Right ventricle myocardium inferior (tissue), 1 donor: ENCODE data around the gene SNRPA. TPM values are rescaled to one million over a fixed set of nuclear protein-coding genes. Genes with fewer than 3 reads are reported as not detected.
A peak's percentile ranks its signal among the peaks of the same experiment; 100 is the strongest.
"Not testable (repeated sequence)": the region's sequence is repeated elsewhere in the genome, so short reads cannot be mapped to it uniquely, and the experiment has no call there.

ENCODE experiments used
- ATAC-seq: fragments of 200-7000 bp; cut with Tn5 transposase; one replicate; pipeline ENCODE4 v1.9.1; 2020; ENCODE audit warnings: mild to moderate bottlenecking, moderate library complexity
- DNase-seq: peaks from one replicate; pipeline ENCODE4 v3.0.0; 2021; ENCODE audit errors: missing footprints
- intact Hi-C: fragments of 100-400 bp; cut with DNase I; formaldehyde crosslinking; loops from one replicate; pipeline ENCODE4 v1.11.0; 2022
- total RNA-seq: library from RNA; stranded (reverse); fragmentation: NEBNext Ultra II Directional; extraction: Animal tissue kit (Norgen Biotek cat#: 25700); gene quantifications from one replicate; pipeline ENCODE4 v1.2.1, GENCODE V29; 2021
- donor health status: DM: no; HTN: yes; CAD: no; lungs with severe emphysema.

The SNRPA gene
- total RNA-seq, 1 donor from 2014 or later = 32.4 TPM

- DNase-seq (no peak), ATAC-seq (peak; percentile 7)
- intact Hi-C loops = loop anchor here (5.0 kb wide), 1 partner anchor 143 kb away; no protein-coding TSS in a partner anchor
Observed at GRCh38 chr19:40804783-40805242, 53.8 kb downstream of the SNRPA start.

- DNase-seq (no peak), ATAC-seq (no peak)
- intact Hi-C loops = loop anchor here (5.0 kb wide), 1 partner anchor 143 kb away; no protein-coding TSS in a partner anchor
Observed at GRCh38 chr19:40805258-40805868, 54.4 kb downstream of the SNRPA start.

- intact Hi-C loops = loop anchor here (5.0 kb wide), 1 partner anchor 144 kb away; no protein-coding TSS in a partner anchor
- ATAC-seq (peak; percentile 21), DNase-seq (peak; percentile 88)
Observed at GRCh38 chr19:40806423-40807146, 55.6 kb downstream of the SNRPA start.

GRCh38 chr19:40807147-40808020 lies 56.4 kb downstream of the SNRPA start:
- intact Hi-C loops = loop anchor here (5.0 kb wide), 1 partner anchor 145 kb away; no protein-coding TSS in a partner anchor
- DNase-seq (no peak), ATAC-seq (no peak)

GRCh38 chr19:40808021-40808325 lies 57.0 kb downstream of the SNRPA start:
- DNase-seq = no peak
- intact Hi-C loops = loop anchor here (5.0 kb wide), 1 partner anchor 146 kb away; no protein-coding TSS in a partner anchor
- no peak for ATAC-seq

DNA sequence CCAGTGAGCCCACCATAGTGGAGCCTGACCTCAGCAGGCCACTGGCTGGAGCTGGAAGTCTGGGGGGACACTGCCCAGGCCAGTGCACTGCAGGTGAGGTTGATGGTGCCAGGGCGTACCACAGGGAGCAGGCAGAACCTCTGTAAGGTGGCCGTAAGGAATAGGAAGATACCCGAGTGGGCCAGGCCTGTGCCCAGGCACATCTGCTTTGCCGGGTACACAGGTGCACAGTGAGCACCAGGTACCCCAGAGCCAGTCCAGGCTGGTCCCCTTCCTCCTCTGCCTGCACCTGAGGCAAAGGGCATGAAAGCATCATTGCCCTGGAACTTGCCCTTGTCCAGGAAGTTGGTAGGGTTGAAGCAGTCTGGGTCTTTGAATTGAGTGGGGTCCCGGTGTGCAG lies 57.5 kb downstream of the SNRPA start:
- ATAC-seq (no peak), DNase-seq (no peak)
- intact Hi-C loops = loop anchor here (5.0 kb wide), 1 partner anchor 146 kb away; no protein-coding TSS in a partner anchor

DNA sequence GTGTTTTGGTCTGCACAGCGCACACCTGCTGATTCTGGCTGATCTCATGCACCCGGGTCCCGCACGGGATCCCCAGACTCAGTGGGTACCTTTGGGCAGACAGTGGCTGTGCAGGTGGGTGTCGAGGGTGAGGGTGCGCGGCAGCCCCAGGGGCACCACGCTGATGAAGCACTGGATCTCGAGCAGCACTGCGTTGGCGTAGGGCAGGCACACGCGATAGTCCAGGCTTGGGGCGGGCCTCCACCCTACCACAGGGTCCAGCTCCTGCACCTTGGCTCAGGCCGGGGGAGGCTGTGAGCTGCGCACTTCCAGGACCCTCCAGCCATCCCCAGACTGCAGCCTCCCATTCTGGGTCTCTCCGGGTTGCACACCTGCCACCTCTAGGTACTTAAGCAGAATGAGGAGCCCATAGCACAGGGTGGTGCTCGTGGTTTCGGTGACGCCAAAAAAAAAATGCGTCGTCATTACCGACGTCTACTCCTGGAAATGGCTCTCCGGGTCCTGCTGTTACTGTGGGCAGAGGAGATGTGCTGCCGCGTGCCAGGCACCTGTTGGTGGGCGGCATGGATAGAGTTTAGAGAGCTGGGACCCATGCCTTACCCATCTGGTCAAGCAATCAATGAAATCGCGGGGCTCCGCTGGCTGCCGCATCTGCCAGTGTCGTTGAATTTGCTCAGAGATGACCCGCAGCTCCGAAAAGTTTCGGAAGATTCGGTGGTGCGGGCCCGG lies 58.5 kb downstream of the SNRPA start:
- intact Hi-C loops = loop anchor here (5.0 to 10.0 kb wide), 2 partner anchors 147 to 325 kb away; no protein-coding TSS in a partner anchor
- DNase-seq (no peak), ATAC-seq (no peak)

GRCh38 chr19:40810160-40810559 lies 59.2 kb downstream of the SNRPA start:
- DNase-seq (no peak), ATAC-seq (no peak)
- intact Hi-C loops = loop anchor here (10.0 kb wide), 1 partner anchor 325 kb away; no protein-coding TSS in a partner anchor

GRCh38 chr19:40810649-40811408 lies 59.8 kb downstream of the SNRPA start:
- peak; percentile 93 for DNase-seq
- intact Hi-C loops = loop anchor here (10.0 kb wide), 1 partner anchor 324 kb away; no protein-coding TSS in a partner anchor
- peak; percentile 92 for ATAC-seq

- no peak for DNase-seq
- no peak for ATAC-seq
- intact Hi-C loops = loop anchor here (10.0 kb wide), 1 partner anchor 323 kb away; no protein-coding TSS in a partner anchor
Observed at GRCh38 chr19:40811478-40812341, 60.7 kb downstream of the SNRPA start.

GRCh38 chr19:40812571-40812970 lies 61.6 kb downstream of the SNRPA start:
- ATAC-seq, DNase-seq: not testable (repeated sequence)
- intact Hi-C loops = loop anchor here (10.0 kb wide), 1 partner anchor 322 kb away; no protein-coding TSS in a partner anchor

- ATAC-seq (no peak), DNase-seq (no peak)
- intact Hi-C loops = loop anchor here (10.0 kb wide), 1 partner anchor 322 kb away; no protein-coding TSS in a partner anchor
Observed at GRCh38 chr19:40813182-40813581, 62.2 kb downstream of the SNRPA start.

Other genes with a start within 250 kb of the SNRPA start
- gene SHKBP1, start 174.3 kb upstream of the SNRPA start, total RNA-seq = 20.6 TPM
- gene LTBP4, start 149.8 kb upstream of the SNRPA start, total RNA-seq = 324 TPM
- 16.8 TPM for gene NUMBL, start 60.6 kb upstream of the SNRPA start, total RNA-seq
- 37.4 TPM for gene COQ8B, start 34.3 kb upstream of the SNRPA start, total RNA-seq
- gene ITPKC, start 34.1 kb upstream of the SNRPA start, total RNA-seq = 12.6 TPM
- gene ACTMAP, start 726 bp upstream of the SNRPA start, total RNA-seq = 6.4 TPM
- not detected for gene MIA, start 24.3 kb downstream of the SNRPA start, total RNA-seq
- 13.3 TPM for gene RAB4B, start 27.0 kb downstream of the SNRPA start, total RNA-seq
- gene EGLN2, start 48.0 kb downstream of the SNRPA start, total RNA-seq = 68.0 TPM
- gene CYP2A6, start 99.2 kb downstream of the SNRPA start, total RNA-seq = not detected
- gene CYP2A7, start 131.0 kb downstream of the SNRPA start, total RNA-seq = not detected
- gene CYP2B6, start 240.1 kb downstream of the SNRPA start, total RNA-seq = not detected